ENCODE data around the gene DYNLT2B. TPM values are rescaled to one million over a fixed set of nuclear protein-coding genes. Genes with fewer than 3 reads are reported as not detected.
"Not testable (repeated sequence)": the region's sequence is repeated elsewhere in the genome, so short reads cannot be mapped to it uniquely, and the experiment has no call there.

DYNLT2B gene
- total RNA-seq, 1 experiment from 2014 or later = 22.3 TPM

- Mint-ChIP-seq H3K4me3 (ENCODE audit: unreplicated experiment) (no peak overlapping the region), H3K4me1 (ENCODE audit: insufficient read depth, unreplicated experiment) (no peaks in the 10 kb centered on the region), H3K27ac (ENCODE audit: low read depth, unreplicated experiment) (no peak overlapping the region), H3K9me3 (ENCODE audit: unreplicated experiment) (no peaks in the 10 kb centered on the region), H3K27me3 (ENCODE audit: insufficient read depth, unreplicated experiment) (no peaks in the 10 kb centered on the region), H3K36me3 (ENCODE audit: insufficient read depth, unreplicated experiment) (peaks cover 40% of the 10 kb centered on the region)
- BruUV-seq (replicated peaks) = no TSS peak
- TF ChIP-seq CTCF (IDR thresholded peaks at IDR 0.05; ENCODE audit: unreplicated experiment) = no peak
- intact Hi-C loops (cut with micrococcal nuclease) = no loop called here
- ChIA-PET CTCF (interaction anchor here (0.5 to 0.6 kb wide), 2 partner anchors 280 to 438 kb away, joined by 3 to 4 read pairs; no protein-coding TSS in a partner anchor), POLR2A (no interaction called here)
- DNase-seq (ENCODE audit: unreplicated experiment) = peak; percentile 85
Observed at GRCh38 chr3:196246612-196247308, 71.3 kb downstream of the DYNLT2B start.

GRCh38 chr3:196244166-196244565, 73.9 kb downstream of the DYNLT2B start:
- H3K27me3 Mint-ChIP-seq (ENCODE audit: insufficient read depth, unreplicated experiment); POLR2A ChIA-PET; H3K4me3 Mint-ChIP-seq (ENCODE audit: unreplicated experiment); H3K9me3 Mint-ChIP-seq (ENCODE audit: unreplicated experiment); DNase-seq (ENCODE audit: unreplicated experiment); BruUV-seq (replicated peaks); H3K27ac Mint-ChIP-seq (ENCODE audit: low read depth, unreplicated experiment); H3K4me1 Mint-ChIP-seq (ENCODE audit: insufficient read depth, unreplicated experiment); intact Hi-C loops (cut with micrococcal nuclease): not testable (repeated sequence)
- peaks cover 57% of the 10 kb centered on the region for H3K36me3 Mint-ChIP-seq (ENCODE audit: insufficient read depth, unreplicated experiment)
- CTCF ChIA-PET = interaction anchor here (1.3 kb wide), 1 partner anchor 155 kb away, joined by 4 read pairs; no protein-coding TSS in a partner anchor

GRCh38 chr3:196241704-196242103, 76.3 kb downstream of the DYNLT2B start:
- no peaks in the 10 kb centered on the region for H3K9me3 Mint-ChIP-seq (ENCODE audit: unreplicated experiment)
- DNase-seq (ENCODE audit: unreplicated experiment) = no peak
- POLR2A ChIA-PET = no interaction called here
- H3K27ac Mint-ChIP-seq (ENCODE audit: low read depth, unreplicated experiment) = no peak overlapping the region
- TF ChIP-seq CTCF (IDR thresholded peaks at IDR 0.05; ENCODE audit: unreplicated experiment) = no peak
- no peak overlapping the region for H3K4me3 Mint-ChIP-seq (ENCODE audit: unreplicated experiment)
- no peaks in the 10 kb centered on the region for H3K27me3 Mint-ChIP-seq (ENCODE audit: insufficient read depth, unreplicated experiment)
- intact Hi-C loops (cut with micrococcal nuclease) = no loop called here
- CTCF ChIA-PET = interaction anchor here (0.8 to 2.2 kb wide), 3 partner anchors 12 to 244 kb away, joined by 3 to 6 read pairs (median 4); no protein-coding TSS in a partner anchor
- no TSS peak for BruUV-seq (replicated peaks)
- peaks cover 63% of the 10 kb centered on the region for H3K36me3 Mint-ChIP-seq (ENCODE audit: insufficient read depth, unreplicated experiment)
- H3K4me1 Mint-ChIP-seq (ENCODE audit: insufficient read depth, unreplicated experiment) = no peaks in the 10 kb centered on the region

Other genes with a start within 250 kb of the DYNLT2B start
- gene TFRC, start 236.2 kb downstream of the DYNLT2B start, total RNA-seq (2022) = 72.9 and 108 TPM in 2 replicates
- gene ZDHHC19, start 106.8 kb downstream of the DYNLT2B start, total RNA-seq (2022) = not detected in 2 replicates
- gene SLC51A, start 101.7 kb downstream of the DYNLT2B start, total RNA-seq (2022) = not detected in 2 replicates
- 64.5 and 78.1 TPM in 2 replicates for gene PCYT1A, start 30.5 kb downstream of the DYNLT2B start, total RNA-seq (2022)
- gene TM4SF19, start 20.1 kb upstream of the DYNLT2B start, total RNA-seq (2022) = 2.4 and 7.3 TPM in 2 replicates
- gene UBXN7, start 114.2 kb upstream of the DYNLT2B start, total RNA-seq (2022) = 64.7 and 71.6 TPM in 2 replicates
- gene RNF168, start 185.5 kb upstream of the DYNLT2B start, total RNA-seq (2022) = 25.0 and 27.0 TPM in 2 replicates
- gene SMCO1, start 197.1 kb upstream of the DYNLT2B start, total RNA-seq (2022) = not detected in 2 replicates

Measured in MCF 10A (cell line).